ENCODE results near the gene DGUOK.
"Not testable (repeated sequence)": the region's sequence is repeated elsewhere in the genome, so short reads cannot be mapped to it uniquely, and the experiment has no call there.

Gene DGUOK

GRCh38 chr2:73926493-73927327, at the start of gene DGUOK:
TSS of gene DGUOK (plus strand) at chr2:73926880. CDS start at chr2:73926911, 31 bp downstream.
- peak; percentile 98 for DNase-seq

DNA sequence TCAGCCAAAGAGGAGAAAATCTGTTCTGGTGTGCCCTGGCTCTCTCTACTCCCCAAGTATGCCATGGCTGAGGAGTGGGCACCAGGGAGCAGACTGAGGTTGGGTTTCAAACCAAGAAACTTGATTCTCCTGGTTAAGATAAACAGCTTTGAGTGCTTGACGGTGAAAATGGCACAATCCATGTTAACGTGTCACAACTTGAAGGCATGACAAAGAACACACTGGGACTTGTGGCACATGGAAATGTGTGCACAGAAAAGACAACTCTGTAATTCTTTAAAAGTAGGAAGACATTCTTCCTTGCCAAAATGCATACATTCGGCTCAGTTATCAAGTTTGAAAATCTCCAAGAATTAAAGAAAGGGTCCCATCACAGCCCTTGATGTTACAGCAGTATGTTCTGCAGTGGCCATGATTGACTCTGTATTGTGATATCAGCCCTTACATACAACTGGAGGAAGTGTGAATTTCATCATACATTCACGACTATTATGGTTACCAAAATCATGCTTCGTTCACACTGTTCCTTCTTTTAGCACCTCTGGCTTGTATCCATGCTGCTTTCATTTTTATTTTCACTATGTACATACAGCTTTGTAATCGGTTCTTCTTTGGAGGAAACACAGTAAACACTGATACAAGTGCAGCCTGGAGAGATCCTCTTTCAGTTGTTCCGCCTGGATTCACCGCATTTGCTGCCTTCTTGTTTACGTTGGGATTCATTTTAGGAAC, 49.4 kb upstream of the DGUOK start:
- no peak for DNase-seq

DNA sequence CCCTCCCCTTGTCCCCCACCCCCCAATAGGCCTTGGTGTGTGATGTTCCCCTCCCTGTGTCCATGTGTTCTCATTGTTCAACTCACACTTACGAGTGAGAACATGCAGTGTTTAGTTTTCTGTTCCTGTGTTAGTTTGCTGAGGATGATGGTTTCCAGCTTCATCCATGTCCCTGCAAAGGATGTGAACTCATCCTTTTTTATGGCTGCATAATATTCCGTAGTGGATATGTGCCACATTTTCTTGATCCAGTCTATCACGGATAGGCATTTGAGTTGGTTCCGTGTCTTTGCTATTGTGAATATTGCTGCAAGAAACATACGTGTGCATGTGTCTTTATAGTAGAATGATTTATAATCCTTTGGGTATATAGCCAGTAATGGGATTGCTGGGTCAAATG, 48.7 kb upstream of the DGUOK start:
- DNase-seq = not testable (repeated sequence)

DNA sequence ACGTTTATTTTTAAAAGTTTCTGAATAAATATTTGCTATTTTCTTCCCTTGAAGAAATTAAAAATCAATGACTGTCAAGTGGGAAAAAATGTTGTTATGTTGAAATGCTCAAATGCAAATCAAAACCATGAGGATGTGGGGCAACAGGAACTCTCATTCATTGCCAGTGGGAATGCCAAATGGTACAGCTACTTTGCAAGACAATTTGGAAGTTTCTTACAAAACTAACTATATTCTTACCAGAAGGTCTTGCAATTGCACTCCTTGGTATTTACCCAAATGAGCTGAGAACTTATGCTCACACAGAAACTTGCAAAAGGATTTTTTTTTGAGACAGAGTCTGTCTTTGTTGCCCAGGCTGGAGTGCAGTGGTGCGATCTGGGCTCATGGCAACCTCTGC, 41.3 kb upstream of the DGUOK start:
- DNase-seq = no peak

GRCh38 chr2:73886357-73886756, 40.3 kb upstream of the DGUOK start:
- DNase-seq = no peak

DNA sequence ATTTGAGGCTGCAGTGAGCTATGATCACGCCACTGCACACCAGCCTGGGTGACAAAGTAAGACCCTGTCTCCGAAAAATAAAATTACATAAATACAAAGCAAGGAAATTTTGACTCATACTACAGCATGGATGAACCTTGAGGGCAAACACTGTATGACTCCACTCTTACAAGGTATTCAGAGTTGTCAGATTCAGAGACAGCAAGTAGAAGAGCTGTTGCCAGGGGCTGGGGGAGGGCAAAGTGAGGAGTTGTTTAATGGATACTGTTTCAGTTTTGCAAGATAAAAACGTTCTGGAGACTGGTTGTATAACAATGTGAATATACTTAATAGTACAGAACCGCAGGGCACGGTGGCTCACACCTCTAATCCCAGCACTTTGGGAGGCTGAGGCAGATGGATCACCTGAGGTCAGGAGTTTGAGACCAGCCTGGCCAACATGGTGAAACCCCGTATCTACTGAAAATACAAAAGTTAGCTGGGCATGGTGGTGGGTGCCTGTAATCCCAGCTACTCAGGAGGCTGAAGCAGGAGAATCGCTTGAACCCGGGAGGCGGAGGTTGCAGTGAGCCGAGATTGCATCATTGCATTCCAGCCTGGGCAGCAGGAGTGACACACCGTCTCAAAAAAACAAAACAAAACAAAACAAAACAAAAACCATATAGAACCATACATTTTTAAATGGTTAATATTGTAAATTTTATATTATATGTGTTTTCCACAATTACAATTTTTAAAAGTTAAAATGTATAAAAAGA, 38.9 kb upstream of the DGUOK start:
- not testable (repeated sequence) for DNase-seq

DNA sequence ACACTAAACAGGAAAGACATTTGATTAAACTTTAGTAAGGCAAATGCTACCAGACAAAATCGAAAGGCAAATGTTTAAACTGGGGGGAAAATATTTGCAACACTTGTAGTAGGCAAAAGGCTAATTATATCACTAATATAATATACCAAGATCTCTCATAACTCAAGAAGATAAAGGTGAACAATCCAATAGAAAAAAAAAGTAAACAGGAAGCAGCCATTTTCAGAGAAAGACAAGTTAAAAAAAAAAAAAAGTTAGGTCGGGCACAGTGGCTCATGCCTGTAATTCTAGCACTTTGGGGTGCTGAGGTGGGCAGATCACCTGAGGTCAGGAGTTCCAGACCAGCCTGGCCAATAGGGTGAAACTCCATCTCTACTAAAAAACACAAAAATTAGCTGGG, 38.3 kb upstream of the DGUOK start:
- DNase-seq = no peak

- DNase-seq = no peak
Observed at GRCh38 chr2:73889206-73889605, 37.5 kb upstream of the DGUOK start.

- no peak for DNase-seq
Observed at GRCh38 chr2:73890301-73891092, 36.2 kb upstream of the DGUOK start.

DNA sequence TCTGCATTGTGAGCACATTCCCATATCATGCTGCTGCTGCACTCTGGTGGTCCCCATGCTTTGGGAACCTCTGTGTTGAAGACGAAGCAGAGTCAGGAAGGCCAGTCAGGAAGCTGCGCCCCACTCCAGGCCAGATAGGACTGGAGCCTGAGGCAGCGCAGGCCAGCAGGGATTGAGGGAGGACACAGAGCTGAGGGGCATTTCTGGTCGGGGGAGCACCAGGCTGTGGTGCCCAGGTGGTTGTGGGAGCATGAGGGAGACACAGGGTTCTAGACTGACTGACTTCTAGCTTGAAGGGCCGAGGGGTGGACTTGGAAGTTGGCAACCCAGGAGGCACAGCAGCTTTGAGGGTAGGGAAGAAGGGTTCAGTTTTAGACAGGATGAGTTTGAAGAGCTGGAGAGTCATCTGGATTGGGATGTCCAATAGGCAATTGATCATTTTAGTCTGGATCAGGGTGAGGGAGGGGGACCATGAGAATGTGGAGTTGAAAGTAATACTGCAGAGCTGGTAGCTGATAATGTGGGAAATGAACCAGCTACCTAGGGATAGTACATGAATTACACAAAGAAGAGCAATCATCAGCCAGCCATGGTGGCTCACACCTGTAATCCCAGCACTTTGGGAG, 35.3 kb upstream of the DGUOK start:
- DNase-seq = no peak

DNA sequence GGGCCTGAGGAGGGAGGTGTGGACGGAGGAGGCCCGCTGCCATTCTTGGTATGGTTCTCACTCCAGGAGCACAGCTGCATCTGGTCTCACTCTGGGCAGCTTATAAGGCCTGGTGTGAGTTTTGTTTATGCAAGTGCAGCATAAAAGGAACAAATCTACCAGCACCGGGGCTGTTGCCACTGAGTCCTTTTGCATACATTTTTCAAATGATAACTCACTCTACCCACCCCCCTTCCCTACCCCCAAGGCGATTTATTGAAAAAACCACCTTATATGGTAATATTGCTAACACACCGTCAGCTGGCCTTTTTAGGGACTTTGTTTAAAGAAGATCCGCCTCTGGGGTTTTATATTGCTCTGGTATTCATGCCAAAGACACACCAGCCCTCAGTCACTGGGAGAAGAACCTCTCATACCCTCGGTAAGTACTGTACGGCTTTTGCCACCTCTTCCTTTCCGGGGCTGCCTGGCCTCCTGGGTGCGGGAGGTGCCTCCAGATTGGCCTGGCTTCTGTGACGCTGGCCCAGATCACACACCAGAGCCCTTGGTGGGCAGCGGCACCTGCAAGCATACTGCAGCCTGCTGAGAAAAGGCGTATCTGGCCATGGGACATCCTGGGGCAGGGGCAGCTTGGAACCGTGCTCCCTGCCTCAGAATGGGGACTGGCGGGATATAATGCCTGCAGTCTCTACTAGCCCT, 33.9 kb upstream of the DGUOK start, which contains the start of gene ACTG2:
Gene ACTG2 (plus strand): TSS at position 378 of the 699 bp plus-strand sequence. CDS start 8,304 bp downstream, outside the sequence.
- DNase-seq = no peak

DNA sequence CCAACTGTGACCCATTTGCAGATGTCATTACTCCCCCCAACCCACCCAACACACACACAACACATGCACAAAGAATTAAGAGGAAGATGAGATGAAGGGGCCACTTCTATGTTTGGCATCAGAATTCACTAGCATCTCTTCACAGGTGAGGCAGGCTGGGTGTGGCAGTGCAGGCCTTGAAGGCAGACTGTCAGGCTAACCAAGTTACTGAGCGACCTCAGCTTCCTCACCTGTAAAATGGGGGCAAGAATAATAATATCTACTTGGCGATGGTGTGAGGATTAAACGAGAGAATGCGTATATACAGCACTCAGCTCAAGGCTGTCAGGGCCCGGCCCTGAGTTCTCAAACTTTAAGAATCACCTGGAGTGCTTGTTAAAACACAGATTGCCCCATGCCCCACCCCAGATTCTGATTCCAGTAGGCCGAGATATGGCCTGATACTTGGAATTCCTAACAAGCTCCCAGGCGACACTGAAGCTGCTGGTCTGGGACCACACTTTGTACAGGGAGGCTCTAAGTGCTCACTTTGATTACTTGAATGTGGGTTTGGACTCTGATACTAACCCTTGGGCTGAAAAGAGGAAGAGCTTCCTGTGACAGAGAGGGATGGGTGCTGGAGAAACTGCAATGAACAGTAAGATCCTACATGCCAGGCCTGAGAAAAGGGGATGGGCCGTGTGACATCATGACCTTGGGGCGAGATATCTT, 32.8 kb upstream of the DGUOK start:
- DNase-seq = no peak

DNA sequence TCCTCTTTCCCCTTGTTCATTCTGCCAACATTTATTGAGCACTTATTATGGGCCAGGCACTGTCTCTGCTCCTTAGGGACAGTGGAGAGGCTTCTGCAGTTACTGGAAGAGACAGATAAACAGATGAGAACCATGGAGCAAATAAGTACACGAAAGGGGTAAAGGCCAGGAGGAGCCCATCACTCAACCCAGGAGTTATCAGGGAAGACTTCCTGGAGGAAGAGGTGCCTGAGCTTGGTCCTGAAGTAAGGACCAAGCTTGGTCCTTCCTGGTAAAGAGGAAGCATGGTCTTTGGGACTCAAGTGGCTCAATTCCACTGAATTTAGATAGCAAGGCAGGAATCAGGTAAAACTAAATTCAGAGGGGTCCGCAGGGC, 32.2 kb upstream of the DGUOK start:
- DNase-seq = no peak

GRCh38 chr2:73894877-73895276, 31.8 kb upstream of the DGUOK start:
- DNase-seq = no peak

GRCh38 chr2:73895473-73895872, 31.2 kb upstream of the DGUOK start:
- no peak for DNase-seq

- peak; percentile 23 for DNase-seq
Observed at GRCh38 chr2:73896362-73897239, 30.1 kb upstream of the DGUOK start.

DNA sequence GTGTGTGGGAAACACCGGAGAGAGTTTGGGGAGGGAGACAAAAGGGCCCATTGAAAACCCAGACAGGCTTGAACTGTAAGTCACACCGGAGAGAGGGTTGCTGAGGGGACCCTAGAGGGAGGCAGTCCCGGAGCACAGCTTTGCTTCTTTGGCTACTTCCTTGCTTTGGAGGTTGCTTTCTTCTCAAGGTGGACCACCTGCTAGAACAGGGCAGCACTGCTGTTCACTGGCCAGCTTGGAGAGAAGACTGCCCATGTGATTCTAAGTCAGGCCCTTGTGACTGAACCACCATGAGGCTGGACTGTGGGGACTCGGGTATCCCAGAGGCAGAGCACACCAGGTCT, 29.5 kb upstream of the DGUOK start:
- no peak for DNase-seq

DNA sequence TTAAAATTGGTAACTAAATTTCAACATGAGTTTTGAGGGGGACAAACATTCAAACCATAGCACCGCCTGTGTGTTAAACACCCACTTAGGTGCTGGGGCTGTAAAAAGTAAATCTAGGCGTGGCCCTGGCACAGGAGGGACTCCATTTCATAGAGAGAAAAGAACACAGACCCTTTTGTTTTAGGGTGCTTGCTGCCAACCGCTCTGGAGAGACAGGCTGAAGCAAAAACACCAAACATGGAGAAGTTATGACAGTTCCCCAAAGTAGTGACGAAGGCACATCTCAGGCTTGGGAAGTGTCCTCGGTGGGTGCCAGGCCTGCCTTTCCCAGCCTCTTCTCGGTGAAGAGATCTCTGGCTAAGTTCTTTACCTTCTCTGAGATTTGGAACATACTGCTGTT, 28.7 kb upstream of the DGUOK start:
- DNase-seq = no peak

DNA sequence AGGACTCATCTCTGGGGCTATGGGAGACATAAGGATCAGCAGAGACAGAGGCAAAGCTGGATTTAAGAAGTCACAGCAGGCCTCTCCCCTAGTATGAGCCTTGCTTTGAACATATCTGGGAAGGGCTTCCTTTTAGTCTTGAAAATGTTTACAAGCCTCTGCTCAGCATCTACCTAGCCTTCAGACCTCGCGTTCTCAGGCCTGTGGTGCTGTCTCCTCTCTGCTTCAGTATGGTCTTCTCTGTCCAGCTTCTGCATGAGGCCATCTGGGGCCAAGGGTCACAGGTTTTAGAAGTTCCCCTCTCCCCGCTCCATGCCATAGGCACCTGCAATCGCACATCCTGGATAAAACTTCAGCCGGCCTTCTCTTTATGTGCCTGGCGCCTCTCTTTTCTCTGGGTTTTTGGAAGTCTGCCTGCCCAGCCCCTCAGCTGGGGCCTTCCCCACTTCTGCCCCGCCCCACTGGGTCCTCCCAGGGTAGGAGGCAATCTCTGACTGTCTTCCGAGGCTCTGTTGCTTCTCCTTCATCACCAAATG, 26.8 kb upstream of the DGUOK start:
- DNase-seq = no peak

DNA sequence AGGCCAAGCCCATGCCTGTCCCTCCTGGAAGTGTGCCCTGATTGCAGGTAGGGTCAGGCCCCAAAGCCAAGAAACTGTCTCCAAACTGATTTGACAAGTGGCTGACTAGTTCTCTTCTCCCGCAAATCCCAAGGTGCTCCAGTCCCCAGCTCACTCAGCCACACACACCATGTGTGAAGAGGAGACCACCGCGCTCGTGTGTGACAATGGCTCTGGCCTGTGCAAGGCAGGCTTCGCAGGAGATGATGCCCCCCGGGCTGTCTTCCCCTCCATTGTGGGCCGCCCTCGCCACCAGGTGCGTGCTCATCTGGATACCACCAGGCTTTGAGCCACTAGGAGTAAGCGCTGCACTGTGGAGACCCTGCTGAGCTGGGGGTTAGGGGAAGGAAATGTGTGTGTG, 25.5 kb upstream of the DGUOK start:
- DNase-seq = no peak
